Neural progenitor cell (in vitro differentiated cells): Measurements from ENCODE around the gene PLCZ1. TPM values are rescaled to one million over a fixed set of nuclear protein-coding genes. Genes with fewer than 3 reads are reported as not detected.

Source experiments
- DNase-seq: peaks from one replicate; pipeline ENCODE4 v3.0.0-alpha.2; 2016; ENCODE audit warnings: low spot score
- H2AFZ ChIP-seq: fragments of 200-600 bp; sonication (generic); replicated peaks from 2 replicates; pipeline ENCODE4 v1.6.1; 2016; ENCODE audit warnings: antibody characterized with exemption
- H3F3A ChIP-seq: fragments of 200-600 bp; sonication (generic); 2 replicates; pipeline ENCODE4 v1.6.1; 2016; ENCODE audit warnings: antibody characterized with exemption, low read depth
- H3K27ac ChIP-seq: fragments of 200-600 bp; sonication (generic); 2 replicates; pipeline ENCODE4 v1.5.1; 2016; ENCODE audit warnings: mild to moderate bottlenecking
- H3K27me3 ChIP-seq: fragments of 200-600 bp; sonication (generic); 2 replicates; pipeline ENCODE4 v1.6.1; 2016; ENCODE audit warnings: mild to moderate bottlenecking, moderate library complexity
- H3K36me3 ChIP-seq: fragments of 200-600 bp; sonication (generic); 2 replicates; pipeline ENCODE4 v1.5.1; 2016
- H3K4me1 ChIP-seq: fragments of 200-600 bp; sonication (generic); 2 replicates; pipeline ENCODE4 v1.6.1; 2016; ENCODE audit warnings: mixed run types
- H3K4me2 ChIP-seq: fragments of 200-600 bp; sonication (generic); 2 replicates; pipeline ENCODE4 v1.6.1; 2016
- H3K4me3 ChIP-seq: fragments of 200-600 bp; sonication (generic); 2 replicates; pipeline ENCODE4 v1.5.1; 2016
- H3K79me2 ChIP-seq: fragments of 200-600 bp; sonication (generic); 2 replicates; pipeline ENCODE4 v1.6.1; 2016; ENCODE audit warnings: low read depth
- H3K9ac ChIP-seq: fragments of 200-600 bp; sonication (generic); 2 replicates; pipeline ENCODE4 v1.6.1; 2016
- H3K9me3 ChIP-seq: fragments of 200-600 bp; sonication (generic); 2 replicates; pipeline ENCODE4 v1.5.1; 2016; ENCODE audit warnings: low read depth
- H4K20me1 ChIP-seq: fragments of 200-600 bp; sonication (generic); 2 replicates; pipeline ENCODE4 v1.6.1; 2016; ENCODE audit warnings: low read depth
- H3K27ac Mint-ChIP-seq: 3 replicates; pipeline ENCODE4 v1.8.0; 2021; ENCODE audit warnings: mixed read lengths
- H3K27me3 Mint-ChIP-seq: 2 replicates; pipeline ENCODE4 v1.8.0; 2022; ENCODE audit warnings: low read depth, mild to moderate bottlenecking, inconsistent platforms, moderate library complexity, mixed read lengths; ENCODE audit not compliant: insufficient read depth
- H3K36me3 Mint-ChIP-seq: 3 replicates; pipeline ENCODE4 v1.8.0; 2021; ENCODE audit warnings: mixed read lengths
- H3K4me1 Mint-ChIP-seq: 3 replicates; pipeline ENCODE4 v1.8.0; 2021; ENCODE audit warnings: mixed read lengths
- H3K4me3 Mint-ChIP-seq: 3 replicates; pipeline ENCODE4 v1.8.0; 2021; ENCODE audit warnings: mild to moderate bottlenecking, moderate library complexity, mixed read lengths
- H3K9me3 Mint-ChIP-seq: 3 replicates; pipeline ENCODE4 v1.8.0; 2020; ENCODE audit warnings: mixed read lengths
- CTCF ChIP-seq: fragments of 200-600 bp; sonication (generic); IDR thresholded peaks from 2 replicates; pipeline ENCODE4 v1.5.1; 2017; ENCODE audit warnings: antibody characterized with exemption, mild to moderate bottlenecking
- EZH2 ChIP-seq: fragments of 200-600 bp; sonication (generic); IDR thresholded peaks from 2 replicates; pipeline ENCODE4 v1.6.1; 2017; ENCODE audit warnings: antibody characterized with exemption, mild to moderate bottlenecking, moderate library complexity
- EZH2phosphoT487 ChIP-seq: fragments of 200-600 bp; sonication (generic); IDR thresholded peaks from 2 replicates; pipeline ENCODE4 v1.6.1; 2017; ENCODE audit warnings: antibody characterized with exemption
- total RNA-seq: library from RNA; depleted of rRNA; stranded (reverse); fragments of >200 nt; gene quantifications from 2 replicates; pipeline ENCODE4 v1.2.3, GENCODE V29; 2015; ENCODE audit warnings: low replicate concordance

Gene PLCZ1
- total RNA-seq, 1 donor from 2014 or later, result not detected

GRCh38 chr12:18646286-18646890, 91.4 kb downstream of the PLCZ1 start:
- peaks cover 6% of the 10 kb centered on the region for H3K4me1 Mint-ChIP-seq
- Histone ChIP-seq H3K9ac (no peak overlapping the region), H3K27me3 (no peaks in the 10 kb centered on the region), H3K27ac (no peak overlapping the region), H3K9me3 (no peaks in the 10 kb centered on the region), H4K20me1 (no peaks in the 10 kb centered on the region), H3K4me2 (no peak overlapping the region), H3K79me2 (no peaks in the 10 kb centered on the region), H3K36me3 (no peaks in the 10 kb centered on the region), H3F3A (no peaks in the 10 kb centered on the region), H3K4me1 (no peaks in the 10 kb centered on the region), H2AFZ (peak overlapping the region; percentile 79), H3K4me3 (no peak overlapping the region)
- no peaks in the 10 kb centered on the region for H3K9me3 Mint-ChIP-seq
- H3K36me3 Mint-ChIP-seq, result no peaks in the 10 kb centered on the region
- no peak overlapping the region for H3K27ac Mint-ChIP-seq
- no peak for DNase-seq
- TF ChIP-seq EZH2phosphoT487 (no peak), CTCF (no peak), EZH2 (no peak)
- no peak overlapping the region for H3K4me3 Mint-ChIP-seq
- H3K27me3 Mint-ChIP-seq, result peaks cover 3% of the 10 kb centered on the region

GRCh38 chr12:18644564-18644963, 93.2 kb downstream of the PLCZ1 start:
- TF ChIP-seq EZH2phosphoT487 (no peak), EZH2 (no peak)
- Mint-ChIP-seq H3K27me3 (peaks cover 3% of the 10 kb centered on the region), H3K4me3 (no peak overlapping the region), H3K36me3 (no peaks in the 10 kb centered on the region), H3K27ac (no peak overlapping the region), H3K4me1 (peaks cover 9% of the 10 kb centered on the region), H3K9me3 (no peaks in the 10 kb centered on the region)
- Histone ChIP-seq H3K9ac (no peak overlapping the region), H3F3A (no peaks in the 10 kb centered on the region), H3K4me2 (no peak overlapping the region), H3K27me3 (no peaks in the 10 kb centered on the region), H3K27ac (no peak overlapping the region), H4K20me1 (no peaks in the 10 kb centered on the region), H3K36me3 (no peaks in the 10 kb centered on the region), H3K4me3 (no peak overlapping the region), H3K9me3 (no peaks in the 10 kb centered on the region), H3K4me1 (no peaks in the 10 kb centered on the region), H2AFZ (no peak overlapping the region), H3K79me2 (no peaks in the 10 kb centered on the region)
- DNase-seq, result no peak

- Histone ChIP-seq H3K4me3 (no peak overlapping the region), H3K27me3 (no peaks in the 10 kb centered on the region), H3K79me2 (no peaks in the 10 kb centered on the region), H3F3A (no peaks in the 10 kb centered on the region), H3K4me2 (no peak overlapping the region), H3K4me1 (no peaks in the 10 kb centered on the region), H3K9me3 (no peaks in the 10 kb centered on the region), H3K36me3 (no peaks in the 10 kb centered on the region), H2AFZ (peak overlapping the region; percentile 1), H4K20me1 (no peaks in the 10 kb centered on the region), H3K27ac (no peak overlapping the region), H3K9ac (no peak overlapping the region)
- Mint-ChIP-seq H3K4me3 (no peak overlapping the region), H3K4me1 (peaks cover 9% of the 10 kb centered on the region), H3K27me3 (no peaks in the 10 kb centered on the region), H3K27ac (no peak overlapping the region), H3K9me3 (no peaks in the 10 kb centered on the region), H3K36me3 (no peaks in the 10 kb centered on the region)
- TF ChIP-seq EZH2 (no peak), CTCF (no peak), EZH2phosphoT487 (no peak)
- no peak for DNase-seq
Observed at GRCh38 chr12:18643681-18644080, 94.1 kb downstream of the PLCZ1 start.

GRCh38 chr12:18640321-18640955, 97.4 kb downstream of the PLCZ1 start:
- H3K27me3 ChIP-seq, result no peaks in the 10 kb centered on the region
- Mint-ChIP-seq H3K27me3 (no peaks in the 10 kb centered on the region), H3K9me3 (peaks cover 3% of the 10 kb centered on the region), H3K36me3 (no peaks in the 10 kb centered on the region), H3K4me3 (no peak overlapping the region), H3K4me1 (peaks cover 4% of the 10 kb centered on the region), H3K27ac (no peak overlapping the region)
- H3F3A ChIP-seq, result no peaks in the 10 kb centered on the region
- DNase-seq, result no peak
- no peaks in the 10 kb centered on the region for H3K36me3 ChIP-seq
- no peaks in the 10 kb centered on the region for H3K9me3 ChIP-seq
- no peaks in the 10 kb centered on the region for H3K79me2 ChIP-seq
- no peak overlapping the region for H3K4me2 ChIP-seq
- no peak overlapping the region for H3K27ac ChIP-seq
- H4K20me1 ChIP-seq, result no peaks in the 10 kb centered on the region
- no peak overlapping the region for H2AFZ ChIP-seq
- H3K9ac ChIP-seq, result no peak overlapping the region
- no peak overlapping the region for H3K4me3 ChIP-seq
- no peaks in the 10 kb centered on the region for H3K4me1 ChIP-seq
- TF ChIP-seq EZH2phosphoT487 (no peak), EZH2 (no peak), CTCF (no peak)
